ENCODE data around the gene CEP95.
"Not testable (repeated sequence)": the region's sequence is repeated elsewhere in the genome, so short reads cannot be mapped to it uniquely, and the experiment has no call there.

The CEP95 gene

GRCh38 chr17:64506576-64507412 is at the start of gene CEP95:
Gene CEP95, plus strand, starts transcription at chr17:64506977. Its CDS starts 121 bp downstream, at chr17:64507098.
- peak; percentile 88 to 95 for DNase-seq (ENCODE audit: low read depth in 2 of 2)

- no peak for DNase-seq (ENCODE audit: low read depth in 2 of 2)
Measured at GRCh38 chr17:64457156-64457555, 49.6 kb upstream of the CEP95 start.

GRCh38 chr17:64458756-64459155 is 48.0 kb upstream of the CEP95 start:
- no peak for DNase-seq (ENCODE audit: low read depth in 2 of 2)

GRCh38 chr17:64459284-64459747 is 47.5 kb upstream of the CEP95 start:
- DNase-seq (ENCODE audit: low read depth in 2 of 2): no peak

GRCh38 chr17:64459818-64460217 is 47.0 kb upstream of the CEP95 start:
- DNase-seq (ENCODE audit: low read depth in 2 of 2): not testable (repeated sequence)

GRCh38 chr17:64460955-64461354 is 45.8 kb upstream of the CEP95 start:
- DNase-seq (ENCODE audit: low read depth in 2 of 2): no peak

GRCh38 chr17:64461788-64462187 is 45.0 kb upstream of the CEP95 start:
- DNase-seq (ENCODE audit: low read depth in 2 of 2): no peak

GRCh38 chr17:64466019-64466735 is 40.6 kb upstream of the CEP95 start:
- DNase-seq (ENCODE audit: low read depth in 2 of 2): no peak

GRCh38 chr17:64466834-64467233 is 39.9 kb upstream of the CEP95 start:
- not testable (repeated sequence) for DNase-seq (ENCODE audit: low read depth in 2 of 2)

GRCh38 chr17:64470625-64471024 is 36.2 kb upstream of the CEP95 start:
- DNase-seq (ENCODE audit: low read depth in 2 of 2): no peak

GRCh38 chr17:64471440-64471839 is 35.3 kb upstream of the CEP95 start:
- DNase-seq (ENCODE audit: low read depth in 2 of 2): no peak

GRCh38 chr17:64472564-64472963 is 34.2 kb upstream of the CEP95 start:
- no peak for DNase-seq (ENCODE audit: low read depth in 2 of 2)

GRCh38 chr17:64477849-64478248 is 28.9 kb upstream of the CEP95 start:
- DNase-seq (ENCODE audit: low read depth in 2 of 2): no peak

- no peak for DNase-seq (ENCODE audit: low read depth in 2 of 2)
Measured at GRCh38 chr17:64480951-64481350, 25.8 kb upstream of the CEP95 start.

GRCh38 chr17:64484380-64484779 is 22.4 kb upstream of the CEP95 start:
- no peak for DNase-seq (ENCODE audit: low read depth in 2 of 2)

GRCh38 chr17:64488301-64488700 is 18.5 kb upstream of the CEP95 start:
- no peak for DNase-seq (ENCODE audit: low read depth in 2 of 2)

GRCh38 chr17:64491034-64491860 is 15.5 kb upstream of the CEP95 start:
- peak in 1 of 2 donors; percentile 32 for DNase-seq (ENCODE audit: low read depth in 2 of 2)

GRCh38 chr17:64491994-64492393 is 14.8 kb upstream of the CEP95 start:
- DNase-seq (ENCODE audit: low read depth in 2 of 2): no peak

GRCh38 chr17:64492481-64493109 is 14.2 kb upstream of the CEP95 start:
- DNase-seq (ENCODE audit: low read depth in 2 of 2): no peak

- DNase-seq (ENCODE audit: low read depth in 2 of 2): no peak
Measured at GRCh38 chr17:64494121-64494520, 12.7 kb upstream of the CEP95 start.

GRCh38 chr17:64495300-64495699 is 11.5 kb upstream of the CEP95 start:
- not testable (repeated sequence) for DNase-seq (ENCODE audit: low read depth in 2 of 2)
